Measurements from ENCODE around the gene PUM1. TPM values are rescaled to one million over a fixed set of nuclear protein-coding genes. Genes with fewer than 3 reads are reported as not detected.
"Not testable (repeated sequence)": the region's sequence is repeated elsewhere in the genome, so short reads cannot be mapped to it uniquely, and the experiment has no call there.

The PUM1 gene
- total RNA-seq, 6 experiments from 2014 or later, result 30.9 to 51.6 (median 42.0) TPM

DNA sequence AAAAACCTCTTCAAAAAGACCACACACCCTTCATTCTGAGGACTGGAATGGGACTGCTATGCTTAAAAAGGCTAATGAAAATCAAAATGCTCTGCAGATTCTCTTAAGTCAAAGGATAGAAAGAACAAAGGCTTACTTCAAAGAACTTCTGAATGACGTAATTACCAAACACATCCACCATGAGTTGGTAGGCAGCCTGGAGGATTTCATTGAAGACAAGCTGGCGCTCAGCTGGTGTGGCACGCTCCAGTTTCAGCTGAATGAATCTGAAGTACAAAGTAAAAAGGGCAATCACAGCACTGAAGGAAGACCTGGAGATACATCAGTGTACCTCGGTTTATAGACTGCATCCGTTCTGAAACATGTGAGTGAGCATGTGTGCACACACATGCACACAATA lies 113.4 kb downstream of the PUM1 start:
- no peak for DNase-seq
- no peak for ATAC-seq
- WGBS (ENCODE audit: insufficient coverage, low coverage, low lambda C conversion rate, missing lambda C conversion rate), result 87% methylated on average over 5 of the region's 5 CpGs
- no peak overlapping the region for H3K4me3 ChIP-seq
- peaks cover 0 to 10% (median 3%) of the 10 kb centered on the region in 4 donors for H3K4me1 ChIP-seq
- TF ChIP-seq POLR2A (IDR thresholded peaks at IDR 0.05), result no peak
- TF ChIP-seq, protein P1, sequence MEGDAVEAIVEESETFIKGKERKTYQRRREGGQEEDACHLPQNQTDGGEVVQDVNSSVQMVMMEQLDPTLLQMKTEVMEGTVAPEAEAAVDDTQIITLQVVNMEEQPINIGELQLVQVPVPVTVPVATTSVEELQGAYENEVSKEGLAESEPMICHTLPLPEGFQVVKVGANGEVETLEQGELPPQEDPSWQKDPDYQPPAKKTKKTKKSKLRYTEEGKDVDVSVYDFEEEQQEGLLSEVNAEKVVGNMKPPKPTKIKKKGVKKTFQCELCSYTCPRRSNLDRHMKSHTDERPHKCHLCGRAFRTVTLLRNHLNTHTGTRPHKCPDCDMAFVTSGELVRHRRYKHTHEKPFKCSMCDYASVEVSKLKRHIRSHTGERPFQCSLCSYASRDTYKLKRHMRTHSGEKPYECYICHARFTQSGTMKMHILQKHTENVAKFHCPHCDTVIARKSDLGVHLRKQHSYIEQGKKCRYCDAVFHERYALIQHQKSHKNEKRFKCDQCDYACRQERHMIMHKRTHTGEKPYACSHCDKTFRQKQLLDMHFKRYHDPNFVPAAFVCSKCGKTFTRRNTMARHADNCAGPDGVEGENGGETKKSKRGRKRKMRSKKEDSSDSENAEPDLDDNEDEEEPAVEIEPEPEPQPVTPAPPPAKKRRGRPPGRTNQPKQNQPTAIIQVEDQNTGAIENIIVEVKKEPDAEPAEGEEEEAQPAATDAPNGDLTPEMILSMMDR (IDR thresholded peaks at IDR 0.05), result no peak
- H3K9me3 ChIP-seq, result no peaks in the 10 kb centered on the region
- peaks cover 10 to 69% (median 23%) of the 10 kb centered on the region in 4 donors for H3K36me3 ChIP-seq
- H3K27me3 ChIP-seq, result no peaks in the 10 kb centered on the region
- intact Hi-C loops (cut with DNase I), result no loop called here
- H3K27ac ChIP-seq, result no peak overlapping the region

DNA sequence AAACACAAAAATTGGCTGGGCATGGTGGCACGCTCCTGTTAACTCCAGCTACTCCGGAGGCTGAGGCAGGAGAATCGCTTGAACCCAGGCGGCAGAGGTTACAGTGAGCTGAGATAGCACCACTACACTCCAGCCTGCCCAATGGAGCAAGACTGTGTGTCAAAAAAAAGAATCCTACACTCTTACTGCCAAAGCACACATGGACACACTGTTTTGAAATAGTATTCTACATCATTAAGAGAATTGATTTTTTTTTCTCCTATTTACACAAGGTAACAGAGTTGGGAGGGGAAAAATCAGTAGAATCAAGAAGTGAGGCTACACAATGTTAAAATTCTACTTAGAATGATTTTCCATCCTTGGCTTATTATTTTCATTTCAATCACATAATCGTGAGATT lies 114.8 kb downstream of the PUM1 start:
- ATAC-seq (peak in 3 of 4 donors; percentile 83 to 89 (median 88)), DNase-seq (no peak)
- H3K4me1 ChIP-seq, result peaks cover 0 to 10% (median 3%) of the 10 kb centered on the region in 4 donors
- no peaks in the 10 kb centered on the region for H3K27me3 ChIP-seq
- H3K36me3 ChIP-seq, result peaks cover 10 to 76% (median 26%) of the 10 kb centered on the region in 4 donors
- intact Hi-C loops (cut with DNase I), result no loop called here
- H3K27ac ChIP-seq, result no peak overlapping the region
- H3K9me3 ChIP-seq, result no peaks in the 10 kb centered on the region
- 85% methylated on average over 5 of the region's 5 CpGs for whole genome bisulfite sequencing (ENCODE audit: insufficient coverage, low coverage, low lambda C conversion rate, missing lambda C conversion rate)
- H3K4me3 ChIP-seq, result no peak overlapping the region
- TF ChIP-seq, protein P1 (IDR thresholded peaks at IDR 0.05), result no peak
- no peak for TF ChIP-seq POLR2A (IDR thresholded peaks at IDR 0.05)

DNA sequence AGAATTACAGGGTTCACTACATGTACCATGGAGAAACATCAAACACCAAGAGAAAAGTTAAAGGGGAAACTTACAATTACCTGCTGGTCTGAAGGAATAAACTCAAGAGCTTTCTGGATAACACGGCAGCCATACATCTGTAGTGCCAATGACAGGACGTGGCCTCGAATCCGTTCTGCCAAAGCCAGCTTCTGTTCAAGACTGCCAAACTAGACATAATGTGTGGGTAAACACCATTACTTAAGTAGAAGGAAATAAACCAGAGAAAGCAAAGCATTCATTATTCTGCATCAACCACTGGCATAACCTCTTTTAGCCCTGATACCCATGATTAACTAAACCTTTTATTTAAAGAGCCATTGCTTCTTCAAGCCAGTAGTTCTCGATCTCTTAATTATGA lies 115.5 kb downstream of the PUM1 start:
- no peak overlapping the region for H3K4me3 ChIP-seq
- no peaks in the 10 kb centered on the region for H3K27me3 ChIP-seq
- H3K27ac ChIP-seq, result no peak overlapping the region
- intact Hi-C loops (cut with DNase I), result no loop called here
- ATAC-seq, result no peak
- H3K36me3 ChIP-seq, result peaks cover 11 to 82% (median 30%) of the 10 kb centered on the region in 4 donors
- DNase-seq, result no peak
- no peak for TF ChIP-seq POLR2A (IDR thresholded peaks at IDR 0.05)
- TF ChIP-seq, protein P1 (IDR thresholded peaks at IDR 0.05), result no peak
- no peaks in the 10 kb centered on the region for H3K9me3 ChIP-seq
- H3K4me1 ChIP-seq, result peaks cover 0 to 10% (median 3%) of the 10 kb centered on the region in 4 donors
- 93% methylated on average over 5 of the region's 5 CpGs for WGBS (ENCODE audit: insufficient coverage, low coverage, low lambda C conversion rate, missing lambda C conversion rate)

DNA sequence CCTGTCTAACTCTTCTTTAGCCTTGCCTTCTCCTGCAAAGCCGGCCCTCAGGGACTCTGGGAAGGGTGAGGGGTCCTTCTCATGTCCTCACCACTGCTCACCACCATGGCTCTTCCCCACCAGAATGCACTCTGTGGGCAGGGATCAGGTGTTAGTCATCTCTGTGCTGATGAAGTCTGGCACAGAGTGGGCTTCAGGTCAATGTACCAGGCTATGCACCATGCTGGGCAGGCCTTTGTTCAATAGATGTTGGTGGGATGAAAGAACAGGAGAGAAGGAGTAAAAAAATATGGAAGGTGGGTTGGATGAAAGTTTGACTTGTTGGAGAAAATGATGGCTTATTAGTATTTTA lies 116.1 kb downstream of the PUM1 start:
- H3K9me3 ChIP-seq, H3K27me3 ChIP-seq: not testable (repeated sequence)
- ATAC-seq, result peak in 2 of 4 donors; percentile 12 to 14

DNA sequence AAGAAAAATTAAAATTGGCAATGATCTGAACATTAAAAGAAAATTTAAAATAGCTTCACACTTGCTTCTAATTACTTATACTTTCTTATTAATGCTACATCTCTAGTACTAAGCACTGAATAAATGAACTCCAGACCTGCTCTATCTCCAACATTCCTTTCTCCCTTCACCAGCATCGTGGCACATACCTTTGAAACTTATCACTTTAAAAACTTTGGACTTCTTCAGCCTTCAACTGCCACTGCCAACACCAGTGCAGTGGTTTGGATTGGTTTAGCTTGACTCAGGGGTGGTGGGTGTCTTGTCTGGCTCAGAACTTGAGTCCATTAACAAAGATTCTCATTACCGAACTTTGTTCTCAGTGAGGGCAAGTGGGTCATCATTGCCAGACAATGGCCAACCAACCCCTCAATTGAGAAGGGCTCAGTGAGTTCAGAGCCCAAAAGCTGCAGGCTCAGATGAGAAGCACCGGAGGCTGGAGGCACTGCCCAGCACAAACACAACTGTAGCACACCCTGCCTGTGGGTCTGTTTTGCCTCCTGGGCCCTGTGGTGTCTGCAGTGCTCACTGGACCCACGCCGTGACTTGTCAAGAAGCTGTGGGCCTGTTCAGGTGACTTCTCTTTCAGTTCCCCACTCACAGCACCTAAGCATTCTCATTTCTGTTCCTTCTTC lies 116.6 kb downstream of the PUM1 start:
- intact Hi-C loops (cut with DNase I); H3K27ac ChIP-seq; H3K4me3 ChIP-seq; H3K4me1 ChIP-seq; H3K27me3 ChIP-seq; H3K9me3 ChIP-seq; DNase-seq: not testable (repeated sequence)
- peaks cover 10 to 82% (median 35%) of the 10 kb centered on the region in 4 donors for H3K36me3 ChIP-seq
- peak in 2 of 4 donors; percentile 6 for ATAC-seq
- 31% methylated on average over 1 of the region's 5 CpGs for whole genome bisulfite sequencing (ENCODE audit: insufficient coverage, low coverage, low lambda C conversion rate, missing lambda C conversion rate)

More for the DNA sequence above, 116.1 kb downstream of the PUM1 start:
- WGBS (ENCODE audit: insufficient coverage, low coverage, low lambda C conversion rate, missing lambda C conversion rate), result no CpG with 5 or more reads among the region's 1 CpG
- H3K36me3 ChIP-seq, result peaks cover 11 to 82% (median 34%) of the 10 kb centered on the region in 4 donors
- H3K4me1 ChIP-seq; intact Hi-C loops (cut with DNase I); DNase-seq; H3K4me3 ChIP-seq; H3K27ac ChIP-seq: not testable (repeated sequence)

Measured in right lobe of liver (tissue), 6 donors.